ENCODE measurements around the gene NBPF14. TPM values are rescaled to one million over a fixed set of nuclear protein-coding genes. Genes with fewer than 3 reads are reported as not detected.
"Not testable (repeated sequence)": the region's sequence is repeated elsewhere in the genome, so short reads cannot be mapped to it uniquely, and the experiment has no call there.

The NBPF14 gene, protein sequence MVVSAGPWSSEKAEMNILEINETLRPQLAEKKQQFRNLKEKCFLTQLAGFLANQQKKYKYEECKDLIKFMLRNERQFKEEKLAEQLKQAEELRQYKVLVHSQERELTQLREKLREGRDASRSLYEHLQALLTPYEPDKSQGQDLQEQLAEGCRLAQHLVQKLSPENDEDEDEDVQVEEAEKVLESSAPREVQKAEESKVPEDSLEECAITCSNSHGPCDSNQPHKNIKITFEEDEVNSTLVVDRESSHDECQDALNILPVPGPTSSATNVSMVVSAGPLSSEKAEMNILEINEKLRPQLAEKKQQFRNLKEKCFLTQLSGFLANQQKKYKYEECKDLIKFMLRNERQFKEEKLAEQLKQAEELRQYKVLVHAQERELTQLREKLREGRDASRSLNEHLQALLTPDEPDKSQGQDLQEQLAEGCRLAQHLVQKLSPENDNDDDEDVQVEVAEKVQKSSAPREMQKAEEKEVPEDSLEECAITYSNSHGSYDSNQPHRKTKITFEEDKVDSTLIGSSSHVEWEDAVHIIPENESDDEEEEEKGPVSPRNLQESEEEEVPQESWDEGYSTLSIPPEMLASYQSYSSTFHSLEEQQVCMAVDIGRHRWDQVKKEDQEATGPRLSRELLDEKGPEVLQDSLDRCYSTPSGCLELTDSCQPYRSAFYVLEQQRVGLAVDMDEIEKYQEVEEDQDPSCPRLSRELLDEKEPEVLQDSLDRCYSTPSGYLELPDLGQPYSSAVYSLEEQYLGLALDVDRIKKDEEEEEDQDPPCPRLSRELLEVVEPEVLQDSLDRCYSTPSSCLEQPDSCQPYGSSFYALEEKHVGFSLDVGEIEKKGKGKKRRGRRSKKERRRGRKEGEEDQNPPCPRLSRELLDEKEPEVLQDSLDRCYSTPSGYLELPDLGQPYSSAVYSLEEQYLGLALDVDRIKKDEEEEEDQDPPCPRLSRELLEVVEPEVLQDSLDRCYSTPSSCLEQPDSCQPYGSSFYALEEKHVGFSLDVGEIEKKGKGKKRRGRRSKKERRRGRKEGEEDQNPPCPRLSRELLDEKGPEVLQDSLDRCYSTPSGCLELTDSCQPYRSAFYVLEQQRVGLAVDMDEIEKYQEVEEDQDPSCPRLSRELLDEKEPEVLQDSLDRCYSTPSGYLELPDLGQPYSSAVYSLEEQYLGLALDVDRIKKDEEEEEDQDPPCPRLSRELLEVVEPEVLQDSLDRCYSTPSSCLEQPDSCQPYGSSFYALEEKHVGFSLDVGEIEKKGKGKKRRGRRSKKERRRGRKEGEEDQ (N-terminal part only)
- 10 to 100 TPM; 10.2 to 14.8 TPM for total RNA-seq

DNA sequence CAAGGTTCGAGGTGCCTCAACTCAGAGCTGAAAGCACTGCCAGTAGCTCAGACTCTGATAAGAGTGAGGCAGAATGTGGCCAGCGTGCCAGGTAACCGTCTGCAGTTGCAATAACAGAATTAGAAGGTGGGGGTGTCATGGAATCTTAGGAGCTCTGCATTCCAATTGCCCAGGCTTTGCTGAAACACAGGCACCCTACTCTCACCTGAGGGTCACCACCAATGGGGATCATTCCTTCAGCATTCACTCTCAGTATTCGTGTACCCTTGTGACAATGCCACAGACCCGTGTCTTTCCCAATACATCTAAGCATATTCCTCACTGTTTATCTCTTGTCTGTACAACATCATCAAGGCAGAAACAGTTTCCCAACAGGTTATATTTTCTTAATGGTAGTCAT lies at the start of gene NBPF14:
Gene NBPF14 (minus strand): TSS at position 101 of the 400 bp plus-strand sequence. CDS start 294 bp downstream, outside the sequence.
- POLR2A ChIA-PET; ATAC-seq; H3K27ac Mint-ChIP-seq; intact Hi-C loops (cut with DNase I, micrococcal nuclease); DNase-seq; H3K9me3 Mint-ChIP-seq (ENCODE audit: low read depth); H3K4me3 Mint-ChIP-seq; CTCF ChIA-PET; H3K27me3 Mint-ChIP-seq; H3K36me3 Mint-ChIP-seq (ENCODE audit: low read depth); H3K4me1 Mint-ChIP-seq: not testable (repeated sequence)

- H3K27ac Mint-ChIP-seq; intact Hi-C loops (cut with DNase I, micrococcal nuclease); H3K9me3 Mint-ChIP-seq (ENCODE audit: low read depth); H3K4me3 Mint-ChIP-seq; DNase-seq; CTCF ChIA-PET; H3K27me3 Mint-ChIP-seq; ATAC-seq; H3K36me3 Mint-ChIP-seq (ENCODE audit: low read depth); H3K4me1 Mint-ChIP-seq; POLR2A ChIA-PET: not testable (repeated sequence)
These were observed 29.6 kb upstream of the NBPF14 start for GRCh38 chr1:148625451-148625850.

DNA sequence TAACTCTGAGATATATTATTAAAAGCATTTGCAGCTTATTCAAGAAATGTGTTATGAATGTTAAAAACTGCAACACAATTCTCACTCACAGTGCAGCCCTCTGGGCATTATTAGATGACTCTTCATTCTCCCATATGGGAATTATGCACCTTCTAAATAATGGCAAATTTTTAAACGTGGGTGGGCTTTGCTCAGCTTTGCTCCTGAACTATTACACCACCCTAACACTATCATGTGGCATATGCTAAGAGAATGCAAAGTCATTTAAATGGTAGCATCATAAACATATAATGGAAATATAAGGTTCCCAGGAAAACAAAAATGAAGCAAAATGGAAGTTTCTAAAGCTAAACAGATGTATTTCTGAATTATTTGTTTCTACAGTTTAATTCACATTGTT lies 22.4 kb upstream of the NBPF14 start:
- H3K4me3 Mint-ChIP-seq; H3K27me3 Mint-ChIP-seq; ATAC-seq; H3K27ac Mint-ChIP-seq; H3K4me1 Mint-ChIP-seq; intact Hi-C loops (cut with DNase I, micrococcal nuclease); POLR2A ChIA-PET; CTCF ChIA-PET; H3K36me3 Mint-ChIP-seq (ENCODE audit: low read depth); DNase-seq; H3K9me3 Mint-ChIP-seq (ENCODE audit: low read depth): not testable (repeated sequence)

DNA sequence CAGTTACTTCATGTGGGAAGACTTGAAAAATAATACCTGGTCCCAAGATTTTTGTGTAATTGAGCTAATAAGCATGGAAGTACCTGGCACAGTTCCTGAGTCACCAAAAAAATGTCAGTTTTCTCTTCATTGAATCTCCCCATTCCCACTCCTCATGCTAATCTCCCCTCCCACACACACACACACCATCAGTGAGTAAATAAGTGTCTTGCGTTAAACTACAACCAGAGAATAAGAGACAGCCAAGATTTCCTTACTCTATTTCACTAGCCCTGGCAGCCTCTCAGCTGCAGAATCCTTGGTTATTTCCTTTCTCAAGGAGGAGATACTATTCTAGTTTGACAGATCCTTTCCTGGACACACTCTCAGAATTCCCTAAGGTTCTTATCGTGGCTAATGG lies 9.5 kb upstream of the NBPF14 start:
- H3K9me3 Mint-ChIP-seq (ENCODE audit: low read depth); ATAC-seq; H3K4me1 Mint-ChIP-seq; H3K36me3 Mint-ChIP-seq (ENCODE audit: low read depth); H3K27me3 Mint-ChIP-seq; CTCF ChIA-PET; intact Hi-C loops (cut with DNase I, micrococcal nuclease); H3K4me3 Mint-ChIP-seq; POLR2A ChIA-PET; DNase-seq: not testable (repeated sequence)
- peak overlapping the region; percentile 37 for H3K27ac Mint-ChIP-seq

GRCh38 chr1:148595360-148595759 lies 451 bp downstream of the NBPF14 start:
- H3K9me3 Mint-ChIP-seq (ENCODE audit: low read depth); H3K27ac Mint-ChIP-seq; ATAC-seq; H3K4me1 Mint-ChIP-seq; intact Hi-C loops (cut with DNase I, micrococcal nuclease); H3K36me3 Mint-ChIP-seq (ENCODE audit: low read depth); CTCF ChIA-PET; POLR2A ChIA-PET; H3K27me3 Mint-ChIP-seq; H3K4me3 Mint-ChIP-seq: not testable (repeated sequence)
- peak; percentile 6 for DNase-seq

GRCh38 chr1:148591098-148591497 lies 4.7 kb downstream of the NBPF14 start:
- H3K36me3 Mint-ChIP-seq (ENCODE audit: low read depth); POLR2A ChIA-PET: not testable (repeated sequence)

DNA sequence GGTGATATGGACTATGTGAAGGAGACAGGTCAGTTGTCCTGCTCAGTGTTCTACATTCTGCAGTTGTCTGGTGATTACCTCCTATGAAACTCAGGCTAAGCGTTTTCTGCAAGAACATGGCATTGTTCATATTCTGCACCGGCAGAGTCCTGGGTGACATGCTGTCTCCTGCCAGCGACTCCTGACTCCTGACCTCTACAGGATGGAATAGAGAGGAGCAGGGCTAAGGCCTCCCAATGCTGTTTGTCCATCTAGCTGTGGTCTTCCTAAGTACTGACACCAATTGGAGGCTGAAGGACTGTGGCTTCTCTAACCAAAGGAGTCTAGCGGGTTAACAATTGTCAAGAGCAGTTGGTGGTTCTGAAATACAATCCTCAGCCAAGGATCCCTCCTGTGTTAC lies 63.7 kb downstream of the NBPF14 start:
- ATAC-seq; intact Hi-C loops (cut with DNase I, micrococcal nuclease); CTCF ChIA-PET; H3K27me3 Mint-ChIP-seq; H3K4me1 Mint-ChIP-seq; H3K4me3 Mint-ChIP-seq; DNase-seq; H3K36me3 Mint-ChIP-seq (ENCODE audit: low read depth); H3K9me3 Mint-ChIP-seq (ENCODE audit: low read depth); POLR2A ChIA-PET; H3K27ac Mint-ChIP-seq: not testable (repeated sequence)

More at GRCh38 chr1:148591098-148591497, 4.7 kb downstream of the NBPF14 start:
- intact Hi-C loops (cut with DNase I, micrococcal nuclease); CTCF ChIA-PET; ATAC-seq; H3K27me3 Mint-ChIP-seq; H3K4me3 Mint-ChIP-seq; H3K9me3 Mint-ChIP-seq (ENCODE audit: low read depth); DNase-seq; H3K27ac Mint-ChIP-seq; H3K4me1 Mint-ChIP-seq: not testable (repeated sequence)

DNA sequence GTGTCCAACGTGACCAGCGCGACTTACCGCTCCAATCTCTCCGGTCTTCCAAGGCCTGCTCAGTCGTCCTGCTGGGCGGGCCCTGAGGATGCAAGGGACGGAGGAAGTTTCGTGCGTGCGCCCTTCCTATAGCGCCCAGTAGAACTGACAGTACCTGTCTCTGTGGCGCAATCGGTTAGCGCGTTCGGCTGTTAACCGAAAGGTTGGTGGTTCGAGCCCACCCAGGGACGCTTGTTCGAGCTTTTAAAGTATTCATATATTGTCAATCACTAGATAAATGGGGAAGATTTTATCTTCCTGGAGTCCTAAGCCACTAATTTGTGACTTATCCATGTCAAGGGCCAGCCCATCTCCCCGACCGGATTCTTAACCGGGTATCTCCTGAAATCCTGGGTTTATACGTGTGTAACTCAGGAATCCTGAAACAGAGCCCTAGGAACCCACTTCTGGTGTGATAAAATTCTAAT lies 66.7 kb downstream of the NBPF14 start:
- Mint-ChIP-seq H3K27ac (peak overlapping the region; percentile 51), H3K4me3 (peak overlapping the region; percentile 59)
- H3K9me3 Mint-ChIP-seq (ENCODE audit: low read depth); CTCF ChIA-PET; H3K4me1 Mint-ChIP-seq; POLR2A ChIA-PET; H3K36me3 Mint-ChIP-seq (ENCODE audit: low read depth); ATAC-seq; H3K27me3 Mint-ChIP-seq: not testable (repeated sequence)
- intact Hi-C loops (cut with DNase I, micrococcal nuclease), result loop anchor here in 1 of 2 experiments (10.0 kb wide), 2 partner anchors 154 to 264 kb away; no protein-coding TSS in a partner anchor
- DNase-seq, result peak; percentile 82

GRCh38 chr1:148528591-148528990 lies 67.2 kb downstream of the NBPF14 start:
- H3K4me3 Mint-ChIP-seq; H3K4me1 Mint-ChIP-seq; CTCF ChIA-PET; DNase-seq; POLR2A ChIA-PET; H3K27me3 Mint-ChIP-seq; ATAC-seq; H3K9me3 Mint-ChIP-seq (ENCODE audit: low read depth); H3K36me3 Mint-ChIP-seq (ENCODE audit: low read depth); H3K27ac Mint-ChIP-seq: not testable (repeated sequence)
- intact Hi-C loops (cut with DNase I, micrococcal nuclease), result loop anchor here in 1 of 2 experiments (10.0 kb wide), 2 partner anchors 154 to 264 kb away; no protein-coding TSS in a partner anchor

DNA sequence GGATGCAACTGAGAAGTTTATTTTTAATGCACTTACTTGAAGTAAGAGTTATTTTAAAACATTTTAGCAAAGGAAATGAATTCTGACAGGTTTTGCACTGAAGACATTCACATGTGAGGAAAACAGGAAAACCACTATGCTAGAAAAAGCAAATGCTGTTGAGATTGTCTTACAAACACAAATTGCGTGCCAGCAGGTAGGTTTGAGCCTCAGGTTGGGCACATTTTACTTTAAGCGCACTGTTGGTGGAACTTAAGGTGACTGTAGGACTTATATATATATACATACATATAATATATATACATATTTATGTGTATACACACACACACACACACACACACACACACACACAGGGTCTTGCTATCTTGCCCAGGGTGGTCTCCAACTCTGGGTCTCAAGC lies 69.2 kb downstream of the NBPF14 start:
- ATAC-seq; H3K9me3 Mint-ChIP-seq (ENCODE audit: low read depth); POLR2A ChIA-PET; H3K4me1 Mint-ChIP-seq; H3K4me3 Mint-ChIP-seq; CTCF ChIA-PET; DNase-seq; H3K36me3 Mint-ChIP-seq (ENCODE audit: low read depth); H3K27ac Mint-ChIP-seq; H3K27me3 Mint-ChIP-seq: not testable (repeated sequence)
- intact Hi-C loops (cut with DNase I, micrococcal nuclease), result loop anchor here in 1 of 2 experiments (10.0 kb wide), 2 partner anchors 152 to 262 kb away; no protein-coding TSS in a partner anchor
